ENCODE measurements around the gene THAP4. TPM values are rescaled to one million over a fixed set of nuclear protein-coding genes. Genes with fewer than 3 reads are reported as not detected.
A peak's percentile ranks its signal among the peaks of the same experiment; 100 is the strongest.

The THAP4 gene
- total and polyA plus RNA-seq, 12 donors = 68.7 to 101 (median 78.3) TPM

DNA sequence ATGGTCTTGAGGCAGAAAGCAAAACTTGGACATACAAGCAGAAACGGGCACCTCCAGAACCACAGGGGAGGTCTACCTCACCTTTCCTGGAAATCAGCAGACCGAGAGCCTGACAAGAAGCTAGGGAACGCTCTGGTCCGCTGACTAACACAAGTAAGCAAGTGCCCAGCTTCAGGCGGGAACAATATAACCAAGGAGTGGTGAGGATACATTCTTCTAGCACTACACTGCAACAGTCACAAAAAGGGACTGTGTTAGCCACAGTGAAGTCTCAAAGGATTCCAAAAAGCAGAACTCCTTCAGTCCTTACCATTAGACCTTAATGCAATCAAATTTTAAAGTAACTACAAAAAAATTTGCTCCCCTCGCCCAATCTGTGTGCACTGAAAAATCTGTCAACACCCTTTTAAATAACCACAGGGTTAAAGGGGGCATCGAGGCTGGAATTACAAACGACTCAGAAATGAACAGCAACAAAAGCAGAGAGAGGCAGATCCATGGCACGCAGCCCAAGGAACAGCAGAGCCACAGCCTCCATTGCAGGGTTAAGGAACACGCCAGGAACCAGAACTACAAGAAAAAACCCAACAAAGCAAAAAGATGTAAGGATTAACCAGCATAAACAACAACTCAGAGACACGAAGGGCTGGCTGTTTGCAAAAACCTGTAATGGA lies 7.1 kb downstream of the THAP4 start:
- DNase-seq = no peak
- 75 to 81% methylated on average over 11 of the region's 11 CpGs for WGBS, 2 donors
- Histone ChIP-seq H3K4me3 (no peak overlapping the region), H3K27me3 (no peaks in the 10 kb centered on the region), H3K4me1 (peaks cover 0 to 10% (median 2%) of the 10 kb centered on the region in 9 donors), H3K36me3 (peaks cover 0 to 78% (median 22%) of the 10 kb centered on the region in 9 donors), H3K9me3 (no peaks in the 10 kb centered on the region), H3K27ac (no peak overlapping the region)
- ATAC-seq = no peak
- intact Hi-C loops (cut with DNase I) = no loop called here
- TF ChIP-seq, protein P1, sequence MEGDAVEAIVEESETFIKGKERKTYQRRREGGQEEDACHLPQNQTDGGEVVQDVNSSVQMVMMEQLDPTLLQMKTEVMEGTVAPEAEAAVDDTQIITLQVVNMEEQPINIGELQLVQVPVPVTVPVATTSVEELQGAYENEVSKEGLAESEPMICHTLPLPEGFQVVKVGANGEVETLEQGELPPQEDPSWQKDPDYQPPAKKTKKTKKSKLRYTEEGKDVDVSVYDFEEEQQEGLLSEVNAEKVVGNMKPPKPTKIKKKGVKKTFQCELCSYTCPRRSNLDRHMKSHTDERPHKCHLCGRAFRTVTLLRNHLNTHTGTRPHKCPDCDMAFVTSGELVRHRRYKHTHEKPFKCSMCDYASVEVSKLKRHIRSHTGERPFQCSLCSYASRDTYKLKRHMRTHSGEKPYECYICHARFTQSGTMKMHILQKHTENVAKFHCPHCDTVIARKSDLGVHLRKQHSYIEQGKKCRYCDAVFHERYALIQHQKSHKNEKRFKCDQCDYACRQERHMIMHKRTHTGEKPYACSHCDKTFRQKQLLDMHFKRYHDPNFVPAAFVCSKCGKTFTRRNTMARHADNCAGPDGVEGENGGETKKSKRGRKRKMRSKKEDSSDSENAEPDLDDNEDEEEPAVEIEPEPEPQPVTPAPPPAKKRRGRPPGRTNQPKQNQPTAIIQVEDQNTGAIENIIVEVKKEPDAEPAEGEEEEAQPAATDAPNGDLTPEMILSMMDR (IDR thresholded peaks at IDR 0.05) = no peak

GRCh38 chr2:241627675-241628074 lies 9.3 kb downstream of the THAP4 start:
- Histone ChIP-seq H3K27me3 (no peaks in the 10 kb centered on the region), H3K4me3 (no peak overlapping the region), H3K9me3 (no peaks in the 10 kb centered on the region), H3K27ac (no peak overlapping the region), H3K36me3 (peaks cover 0 to 66% (median 12%) of the 10 kb centered on the region in 9 donors), H3K4me1 (no peaks in the 10 kb centered on the region)
- ATAC-seq (peak in 3 of 8 donors; percentile 13 to 27 (median 27)), DNase-seq (no peak)
- intact Hi-C loops (cut with DNase I) = no loop called here
- 93 to 96% methylated on average over 10 of the region's 10 CpGs for WGBS, 2 donors
- TF ChIP-seq, protein P1 (IDR thresholded peaks at IDR 0.05) = no peak

DNA sequence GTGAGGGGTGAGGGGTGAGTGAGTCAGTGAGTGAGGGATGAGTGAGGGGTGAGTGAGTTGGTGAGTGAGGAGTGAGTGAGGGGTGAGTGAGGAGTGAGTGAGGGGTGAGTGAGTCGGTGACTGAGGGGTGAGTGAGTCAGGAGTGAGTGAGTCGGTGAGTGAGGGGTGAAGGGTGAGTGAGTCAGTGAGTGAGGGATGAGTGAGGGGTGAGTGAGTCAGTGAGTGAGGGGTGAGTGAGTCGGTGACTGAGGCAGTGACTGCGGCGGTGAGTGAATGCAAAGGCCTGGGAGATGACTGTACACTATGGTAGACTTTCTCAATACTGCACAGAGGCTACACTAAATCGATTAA lies 16.6 kb downstream of the THAP4 start:
- ATAC-seq = no peak
- H3K9me3 ChIP-seq = no peaks in the 10 kb centered on the region
- intact Hi-C loops (cut with DNase I) = no loop called here
- no peak overlapping the region for H3K4me3 ChIP-seq
- H3K36me3 ChIP-seq = peaks cover 0 to 13% (median 0%) of the 10 kb centered on the region in 9 donors
- 96% methylated on average over 6 of the region's 6 CpGs for whole genome bisulfite sequencing, 2 donors
- no peak overlapping the region for H3K27ac ChIP-seq
- TF ChIP-seq, protein P1 (IDR thresholded peaks at IDR 0.05) = no peak
- no peak for DNase-seq
- peaks cover 4 to 39% (median 33%) of the 10 kb centered on the region in 9 donors for H3K4me1 ChIP-seq
- no peaks in the 10 kb centered on the region for H3K27me3 ChIP-seq

DNA sequence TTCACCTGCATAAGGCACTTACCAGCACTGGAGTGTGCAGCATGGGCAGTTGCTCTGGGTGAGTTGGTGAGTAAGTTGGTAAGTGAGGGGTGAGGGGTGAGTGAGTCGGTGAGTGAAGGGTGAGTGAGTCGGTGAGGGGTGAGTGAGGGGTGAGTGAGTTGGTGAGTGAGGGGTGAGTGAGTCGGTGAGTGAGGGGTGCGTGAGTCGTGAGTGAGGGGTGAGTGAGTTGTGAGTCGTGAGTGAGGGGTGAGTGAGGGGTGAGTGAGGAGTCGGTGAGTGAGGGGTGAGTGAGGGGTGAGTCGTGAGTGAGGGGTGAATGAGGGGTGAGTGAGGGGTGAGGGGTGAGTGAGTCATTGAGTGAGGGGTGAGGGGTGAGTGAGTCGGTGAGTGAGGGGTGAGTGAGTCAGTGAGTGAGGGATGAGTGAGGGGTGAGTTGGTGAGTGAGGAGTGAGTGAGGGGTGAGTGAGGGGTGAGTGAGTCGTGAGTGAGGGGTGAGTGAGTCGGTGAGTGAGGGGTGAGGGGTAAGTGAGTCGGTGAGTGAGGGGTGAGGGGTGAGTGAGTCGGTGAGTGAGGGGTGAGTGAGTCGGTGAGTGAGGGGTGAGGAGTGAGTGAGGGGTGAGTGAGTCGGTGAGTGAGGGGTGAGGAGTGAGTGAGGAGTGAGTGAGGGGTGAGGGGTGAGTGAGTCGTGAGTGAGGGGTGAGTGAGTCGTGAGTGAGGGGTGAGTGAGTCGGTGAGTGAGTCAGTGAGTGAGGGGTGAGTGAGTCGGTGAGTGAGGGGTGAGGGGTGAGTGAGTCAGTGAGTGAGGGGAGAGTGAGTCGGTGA lies 17.1 kb downstream of the THAP4 start:
- Histone ChIP-seq H3K4me3 (no peak overlapping the region), H3K9me3 (no peaks in the 10 kb centered on the region), H3K27me3 (no peaks in the 10 kb centered on the region), H3K4me1 (peaks cover 4 to 40% (median 33%) of the 10 kb centered on the region in 9 donors), H3K36me3 (peaks cover 0 to 10% (median 0%) of the 10 kb centered on the region in 9 donors), H3K27ac (no peak overlapping the region)
- DNase-seq = no peak
- 95 to 97% methylated on average over 20 of the region's 20 CpGs for WGBS, 2 donors
- intact Hi-C loops (cut with DNase I) = loop anchor here in 3 of 10 donors (5.0 to 10.0 kb wide), 3 partner anchors 113 to 265 kb away; partner anchors contain the start of genes STK25 (in 3 of the 3) and FARP2 (in 1 of the 3)
- TF ChIP-seq, protein P1 (IDR thresholded peaks at IDR 0.05) = no peak
- no peak for ATAC-seq

All from heart right ventricle (tissue), 16 donors.